ENCODE data around the gene ASB8. TPM values are rescaled to one million over a fixed set of nuclear protein-coding genes. Genes with fewer than 3 reads are reported as not detected.

The ASB8 gene
- total RNA-seq, 3 donors from 2014 or later, result 41.1 to 46.6 (median 41.3) TPM

DNA sequence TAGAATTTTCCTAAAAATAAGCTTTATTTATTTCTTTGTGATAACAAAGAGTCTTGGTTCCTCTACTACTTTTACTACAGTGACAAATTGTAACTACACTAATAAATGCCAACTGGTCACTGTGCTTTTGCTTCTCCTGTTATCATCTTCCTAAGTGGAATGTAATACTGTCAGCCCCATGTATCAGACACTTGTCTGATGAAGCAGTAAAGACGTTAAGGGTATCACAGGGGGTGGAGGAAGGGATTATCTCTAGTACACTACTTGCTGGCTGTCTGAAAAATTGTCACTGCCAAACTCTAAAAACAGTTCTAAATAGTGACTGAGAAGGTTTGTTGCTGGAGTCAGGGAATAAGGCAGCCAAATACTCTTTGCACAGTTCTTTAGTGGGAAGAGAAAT is 11.3 kb downstream of the ASB8 start:
- TF ChIP-seq, protein P1, sequence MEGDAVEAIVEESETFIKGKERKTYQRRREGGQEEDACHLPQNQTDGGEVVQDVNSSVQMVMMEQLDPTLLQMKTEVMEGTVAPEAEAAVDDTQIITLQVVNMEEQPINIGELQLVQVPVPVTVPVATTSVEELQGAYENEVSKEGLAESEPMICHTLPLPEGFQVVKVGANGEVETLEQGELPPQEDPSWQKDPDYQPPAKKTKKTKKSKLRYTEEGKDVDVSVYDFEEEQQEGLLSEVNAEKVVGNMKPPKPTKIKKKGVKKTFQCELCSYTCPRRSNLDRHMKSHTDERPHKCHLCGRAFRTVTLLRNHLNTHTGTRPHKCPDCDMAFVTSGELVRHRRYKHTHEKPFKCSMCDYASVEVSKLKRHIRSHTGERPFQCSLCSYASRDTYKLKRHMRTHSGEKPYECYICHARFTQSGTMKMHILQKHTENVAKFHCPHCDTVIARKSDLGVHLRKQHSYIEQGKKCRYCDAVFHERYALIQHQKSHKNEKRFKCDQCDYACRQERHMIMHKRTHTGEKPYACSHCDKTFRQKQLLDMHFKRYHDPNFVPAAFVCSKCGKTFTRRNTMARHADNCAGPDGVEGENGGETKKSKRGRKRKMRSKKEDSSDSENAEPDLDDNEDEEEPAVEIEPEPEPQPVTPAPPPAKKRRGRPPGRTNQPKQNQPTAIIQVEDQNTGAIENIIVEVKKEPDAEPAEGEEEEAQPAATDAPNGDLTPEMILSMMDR (IDR thresholded peaks at IDR 0.05), result no peak
- Histone ChIP-seq H3K9me3 (no peaks in the 10 kb centered on the region), H3K36me3 (ENCODE audit: low read depth) (peaks cover 6% of the 10 kb centered on the region), H3K4me3 (no peak overlapping the region), H3K4me1 (ENCODE audit: low read depth) (no peaks in the 10 kb centered on the region)
- ATAC-seq, result no peak
- no peak for DNase-seq
- intact Hi-C loops (cut with DNase I, micrococcal nuclease), result no loop called here

DNA sequence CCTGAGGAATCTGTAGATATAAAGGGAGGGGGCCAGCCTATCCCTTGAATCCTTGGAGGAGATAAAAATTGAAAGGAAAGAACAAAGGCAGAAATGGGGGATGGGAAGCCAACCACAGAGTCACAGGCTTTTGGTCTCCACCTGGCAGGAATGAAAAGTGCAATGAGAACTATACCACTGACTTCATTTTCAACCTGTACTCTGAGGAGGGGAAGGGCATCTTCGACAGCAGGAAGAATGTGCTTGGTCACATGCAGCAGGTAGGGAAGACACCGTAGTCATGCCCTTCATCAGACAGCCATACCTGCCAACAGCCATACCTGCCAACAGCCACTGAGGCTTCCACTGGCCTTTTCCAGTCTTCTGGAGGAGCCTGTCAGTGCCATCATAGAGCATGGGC is 13.4 kb downstream of the ASB8 start:
- TF ChIP-seq, protein P1 (IDR thresholded peaks at IDR 0.05), result no peak
- Histone ChIP-seq H3K4me3 (no peak overlapping the region), H3K9me3 (no peaks in the 10 kb centered on the region), H3K4me1 (ENCODE audit: low read depth) (no peaks in the 10 kb centered on the region), H3K36me3 (ENCODE audit: low read depth) (peaks cover 6% of the 10 kb centered on the region)
- ATAC-seq, result no peak
- no peak for DNase-seq
- intact Hi-C loops (cut with DNase I, micrococcal nuclease), result no loop called here

DNA sequence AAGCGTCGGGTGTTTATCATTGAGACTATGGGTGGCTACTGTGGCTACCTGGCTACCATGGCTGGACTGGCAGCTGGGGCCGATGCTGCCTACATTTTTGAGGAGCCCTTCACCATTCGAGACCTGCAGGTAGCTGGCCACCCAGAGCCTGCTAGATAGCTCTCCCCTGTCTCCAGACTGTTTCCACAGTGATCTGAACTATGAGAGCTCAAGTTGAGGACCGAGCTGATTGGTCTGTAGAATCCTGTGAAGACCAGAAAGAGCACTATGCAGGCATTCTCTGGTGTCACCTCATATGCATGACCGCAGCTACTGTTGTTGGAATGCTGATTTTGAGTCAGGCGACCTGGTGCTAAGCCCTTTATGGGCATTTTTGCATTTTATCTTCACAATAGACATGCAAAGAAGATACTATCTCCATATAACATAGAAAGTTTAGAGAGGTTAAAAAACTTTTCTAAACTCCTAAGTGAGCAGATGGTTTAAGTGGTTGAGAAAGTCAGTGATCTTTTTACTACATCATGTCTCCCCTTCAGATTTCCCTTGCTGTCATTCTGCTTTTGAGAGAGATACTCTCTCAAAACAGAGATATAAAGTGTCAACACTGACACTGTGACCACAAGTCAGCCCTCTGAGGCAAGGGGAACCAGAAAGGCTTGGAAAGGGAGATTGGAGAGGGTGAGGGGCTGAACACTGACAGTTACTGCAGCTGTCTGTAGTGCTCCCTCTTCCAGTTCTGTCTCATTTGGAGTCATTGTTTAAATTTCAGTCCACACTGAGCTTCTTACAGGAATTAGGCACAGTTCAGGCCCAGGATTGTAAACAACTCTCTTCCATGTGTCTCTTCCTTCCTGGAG is 14.3 kb downstream of the ASB8 start:
- Histone ChIP-seq H3K4me3 (no peak overlapping the region), H3K9me3 (no peaks in the 10 kb centered on the region), H3K4me1 (ENCODE audit: low read depth) (no peaks in the 10 kb centered on the region), H3K36me3 (ENCODE audit: low read depth) (peaks cover 6% of the 10 kb centered on the region)
- no peak for DNase-seq
- intact Hi-C loops (cut with DNase I, micrococcal nuclease), result no loop called here
- TF ChIP-seq, protein P1 (IDR thresholded peaks at IDR 0.05), result no peak
- no peak for ATAC-seq

DNA sequence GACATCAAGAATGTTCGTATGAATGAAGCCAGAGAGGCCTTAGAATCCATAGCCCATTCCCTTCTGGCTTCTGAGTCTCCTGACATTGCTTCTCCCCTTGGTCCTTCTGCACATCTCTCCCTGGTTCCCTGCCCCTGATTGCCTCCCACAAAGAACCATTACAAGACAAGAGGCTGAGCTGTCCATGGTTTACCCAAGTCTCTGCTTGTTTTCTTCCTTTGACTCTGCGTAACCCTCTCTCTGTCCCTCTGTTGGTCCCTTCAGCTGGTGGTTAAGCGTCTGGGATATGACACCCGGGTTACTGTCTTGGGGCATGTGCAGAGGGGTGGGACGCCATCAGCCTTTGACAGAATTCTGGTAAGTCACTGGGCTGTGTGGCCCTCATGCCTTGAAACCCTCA is 22.3 kb downstream of the ASB8 start:
- Histone ChIP-seq H3K4me3 (no peak overlapping the region), H3K9me3 (no peaks in the 10 kb centered on the region), H3K36me3 (ENCODE audit: low read depth) (no peaks in the 10 kb centered on the region), H3K4me1 (ENCODE audit: low read depth) (no peaks in the 10 kb centered on the region)
- TF ChIP-seq, protein P1 (IDR thresholded peaks at IDR 0.05), result no peak
- no peak for ATAC-seq
- intact Hi-C loops (cut with DNase I, micrococcal nuclease), result no loop called here
- DNase-seq, result no peak

DNA sequence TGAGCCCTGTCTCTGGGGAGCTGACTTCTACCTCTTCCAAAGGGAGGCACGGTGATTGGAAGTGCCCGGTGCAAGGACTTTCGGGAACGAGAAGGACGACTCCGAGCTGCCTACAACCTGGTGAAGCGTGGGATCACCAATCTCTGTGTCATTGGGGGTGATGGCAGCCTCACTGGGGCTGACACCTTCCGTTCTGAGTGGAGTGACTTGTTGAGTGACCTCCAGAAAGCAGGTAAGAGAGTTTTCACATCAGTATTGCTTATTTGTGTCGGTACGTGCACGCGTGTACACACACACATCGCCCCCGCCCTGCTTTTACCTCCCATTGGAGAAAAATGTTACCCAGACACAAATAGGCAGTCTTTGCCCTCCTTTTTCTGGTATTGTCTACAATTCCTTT is 24.5 kb downstream of the ASB8 start:
- TF ChIP-seq, protein P1 (IDR thresholded peaks at IDR 0.05), result no peak
- H3K9me3 ChIP-seq, result no peaks in the 10 kb centered on the region
- H3K4me1 ChIP-seq (ENCODE audit: low read depth), result no peaks in the 10 kb centered on the region
- no peak for ATAC-seq
- no peak overlapping the region for H3K4me3 ChIP-seq
- intact Hi-C loops (cut with DNase I, micrococcal nuclease), result no loop called here
- no peaks in the 10 kb centered on the region for H3K36me3 ChIP-seq (ENCODE audit: low read depth)
- DNase-seq, result no peak

Measured in mucosa of descending colon (tissue), 3 donors.